CD14-positive monocyte (primary cell): ENCODE results near the gene ATP6V0A1. TPM values are rescaled to one million over a fixed set of nuclear protein-coding genes. Genes with fewer than 3 reads are reported as not detected.

Source experiments
- DNase-seq, 3 donors: peaks; one replicate each; pipeline ENCODE4 v3.0.0-alpha.2; 2011 to 2022
- H2AFZ ChIP-seq: 2 replicates; pipeline ENCODE4 v1.6.0; 2012; ENCODE audit warnings: mild to moderate bottlenecking, low read depth, low read length, inconsistent platforms; ENCODE audit not compliant: insufficient read depth, poor library complexity, severe bottlenecking
- H3K27ac ChIP-seq, 2 donors: 1 replicate in 1 of 2; 2 replicates in 1 of 2; pipeline ENCODE4 v1.5.1; 2012 to 2013; ENCODE audit warnings: low read length in 2 of 2, control low read depth in 1 of 2, inconsistent platforms in 1 of 2, low read depth in 1 of 2, mild to moderate bottlenecking in 1 of 2
- H3K27me3 ChIP-seq, 2 donors: one replicate each; pipeline versions ENCODE4 v1.6.0 to v1.6.1; 2011 to 2013; ENCODE audit warnings: low read length in 2 of 2; ENCODE audit not compliant: control insufficient read depth in 2 of 2, insufficient read depth in 2 of 2
- H3K36me3 ChIP-seq, 2 donors: replicated peaks in 1 of 2; 1 replicate in 1 of 2; 2 replicates in 1 of 2; pipeline versions ENCODE4 v1.5.1 to v1.6.1; 2012 to 2013; ENCODE audit warnings: low read length in 2 of 2, control low read depth in 1 of 2, inconsistent platforms in 1 of 2, mild to moderate bottlenecking in 1 of 2; ENCODE audit not compliant: insufficient read depth in 2 of 2, control insufficient read depth in 1 of 2
- H3K4me1 ChIP-seq, 2 donors: 1 replicate in 1 of 2; 2 replicates in 1 of 2; pipeline versions ENCODE4 v1.5.1 to v1.6.1; 2012 to 2013; ENCODE audit warnings: low read length in 2 of 2, control low read depth in 1 of 2, inconsistent platforms in 1 of 2, mild to moderate bottlenecking in 1 of 2, moderate library complexity in 1 of 2; ENCODE audit not compliant: insufficient read depth in 2 of 2, control insufficient read depth in 1 of 2
- H3K4me2 ChIP-seq: replicated peaks from 2 replicates; pipeline ENCODE3; 2012; ENCODE audit warnings: low read length, moderate library complexity, mild to moderate bottlenecking; ENCODE audit not compliant: poor library complexity, severe bottlenecking; ENCODE audit errors: extremely low read depth
- H3K4me3 ChIP-seq, 3 experiments: fragments of 200-600 bp in 1 of 3; sonication (generic) in 1 of 3; replicated peaks in 1 of 3; 1 replicate in 2 of 3; 2 replicates in 1 of 3; pipeline ENCODE4 v1.5.1; 2011 to 2013; ENCODE audit warnings: low read length in 3 of 3, mild to moderate bottlenecking in 3 of 3, control low read depth in 2 of 3, low read depth in 2 of 3, inconsistent platforms in 1 of 3, moderate library complexity in 1 of 3
- H3K79me2 ChIP-seq: 2 replicates; pipeline ENCODE4 v1.6.0; 2012; ENCODE audit warnings: mild to moderate bottlenecking, control low read depth, inconsistent platforms, low read length, moderate library complexity; ENCODE audit not compliant: insufficient read depth
- H3K9ac ChIP-seq: 2 replicates; pipeline ENCODE4 v1.6.0; 2017; ENCODE audit warnings: low read length, mild to moderate bottlenecking; ENCODE audit not compliant: insufficient read depth, poor library complexity, severe bottlenecking
- H3K9me3 ChIP-seq, 2 donors: replicated peaks in 1 of 2; 1 replicate in 1 of 2; 2 replicates in 1 of 2; pipeline versions ENCODE4 v1.5.1 to v1.6.1; 2012 to 2013; ENCODE audit warnings: low read length in 2 of 2, control low read depth in 1 of 2; ENCODE audit not compliant: control insufficient read depth in 1 of 2, insufficient read depth in 1 of 2
- H4K20me1 ChIP-seq: 2 replicates; pipeline ENCODE4 v1.6.0; 2012; ENCODE audit warnings: mild to moderate bottlenecking, low read length, control low read depth, moderate library complexity; ENCODE audit not compliant: insufficient read depth
- H3K27ac Mint-ChIP-seq, 7 donors: one replicate each; pipeline ENCODE4 v1.8.0; 2020; ENCODE audit warnings: mild to moderate bottlenecking in 7 of 7, mixed read lengths in 7 of 7, moderate library complexity in 6 of 7, inconsistent platforms in 2 of 7
- H3K27me3 Mint-ChIP-seq, 3 donors: one replicate each; pipeline ENCODE4 v1.8.0; 2021 to 2022; ENCODE audit warnings: low read depth in 3 of 3, mild to moderate bottlenecking in 3 of 3, mixed read lengths in 3 of 3, moderate library complexity in 3 of 3, inconsistent platforms in 1 of 3
- H3K36me3 Mint-ChIP-seq, 2 donors: one replicate each; pipeline ENCODE4 v1.8.0; 2020; ENCODE audit warnings: mixed read lengths in 2 of 2, inconsistent platforms in 1 of 2, mild to moderate bottlenecking in 1 of 2
- H3K4me1 Mint-ChIP-seq: one replicate; pipeline ENCODE4 v1.8.0; 2020; ENCODE audit warnings: mild to moderate bottlenecking, mixed read lengths
- H3K4me3 Mint-ChIP-seq, 2 donors: one replicate each; pipeline ENCODE4 v1.8.0; 2020; ENCODE audit warnings: mild to moderate bottlenecking in 2 of 2, mixed read lengths in 2 of 2, moderate library complexity in 1 of 2
- H3K9me3 Mint-ChIP-seq, 7 donors: one replicate each; pipeline ENCODE4 v1.8.0; 2020 to 2022; ENCODE audit warnings: mixed read lengths in 7 of 7, mild to moderate bottlenecking in 6 of 7, moderate library complexity in 6 of 7, inconsistent platforms in 2 of 7
- WGBS: methylation state at CpG from one replicate; pipeline ENCODE4 v1.1.5; 2013; ENCODE audit warnings: missing lambda C conversion rate; ENCODE audit not compliant: insufficient coverage; 5-methylcytosine and 5-hydroxymethylcytosine counted together
- intact Hi-C, 2 donors: fragments of 100-400 bp; cut with micrococcal nuclease; formaldehyde crosslinking; loops; one replicate each; pipeline versions ENCODE4 v1.15.0 to v1.15.1; 2023
- polyA plus RNA-seq, 3 donors: library from polyadenylated mRNA; depleted of rRNA in 1 of 3; unstranded in 2 of 3; stranded (reverse) in 1 of 3; fragments of 300-500 nt in 2 of 3; fragments of >200 nt in 1 of 3; fragmentation: Illumina TruSeq in 2 of 3; gene quantifications; 1 replicate in 2 of 3; 2 replicates in 1 of 3; pipeline ENCODE4 v1.2.3, GENCODE V29; 2012 to 2021
- TF ChIP-seq, protein P1 (sequence below): fragments of 200-600 bp; IDR thresholded peaks from one replicate; pipeline ENCODE4 v1.8.0; 2022; ENCODE audit warnings: antibody characterized with exemption, mild to moderate bottlenecking

ATP6V0A1 gene
- polyA plus RNA-seq, 3 donors = 36.1 to 126 (median 55.1) TPM

DNA sequence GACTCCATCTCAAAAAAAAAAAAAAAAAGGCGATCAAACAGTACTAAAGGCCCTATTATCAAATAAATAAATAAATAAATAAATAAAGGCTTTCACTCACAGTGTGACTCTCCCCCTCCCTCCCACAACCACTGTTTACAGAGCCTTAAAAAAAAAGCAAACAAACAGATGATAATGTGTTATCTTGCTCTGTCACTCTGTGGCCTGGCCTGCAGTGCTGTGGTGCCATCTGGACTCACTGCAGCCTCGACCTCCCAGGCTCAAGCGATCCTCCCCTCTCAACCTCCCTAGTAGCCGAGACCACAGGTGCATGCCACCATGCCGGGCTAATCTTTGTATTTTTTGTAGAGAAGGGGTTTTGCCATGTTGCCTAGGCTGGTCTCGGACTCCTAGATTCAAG lies 69.3 kb downstream of the ATP6V0A1 start:
- Histone ChIP-seq H3K36me3 (peaks cover 2 to 5% of the 10 kb centered on the region in 2 donors), H3K79me2 (no peaks in the 10 kb centered on the region), H3K4me1 (peaks cover 24 to 32% of the 10 kb centered on the region in 2 donors), H4K20me1 (no peaks in the 10 kb centered on the region), H3K9me3 (no peaks in the 10 kb centered on the region), H3K9ac (no peak overlapping the region), H3K27me3 (no peaks in the 10 kb centered on the region), H2AFZ (no peak overlapping the region), H3K4me2 (no peak overlapping the region), H3K4me3 (no peak overlapping the region), H3K27ac (no peak overlapping the region)
- H3K27me3 Mint-ChIP-seq = peaks cover 0 to 15% (median 2%) of the 10 kb centered on the region in 3 donors
- DNase-seq = no peak
- H3K27ac Mint-ChIP-seq = no peak overlapping the region
- H3K9me3 Mint-ChIP-seq = peaks cover 0 to 2% (median 0%) of the 10 kb centered on the region in 7 donors
- peaks cover 6 to 10% of the 10 kb centered on the region in 2 donors for H3K36me3 Mint-ChIP-seq
- peaks cover 31% of the 10 kb centered on the region for H3K4me1 Mint-ChIP-seq
- TF ChIP-seq, protein P1, sequence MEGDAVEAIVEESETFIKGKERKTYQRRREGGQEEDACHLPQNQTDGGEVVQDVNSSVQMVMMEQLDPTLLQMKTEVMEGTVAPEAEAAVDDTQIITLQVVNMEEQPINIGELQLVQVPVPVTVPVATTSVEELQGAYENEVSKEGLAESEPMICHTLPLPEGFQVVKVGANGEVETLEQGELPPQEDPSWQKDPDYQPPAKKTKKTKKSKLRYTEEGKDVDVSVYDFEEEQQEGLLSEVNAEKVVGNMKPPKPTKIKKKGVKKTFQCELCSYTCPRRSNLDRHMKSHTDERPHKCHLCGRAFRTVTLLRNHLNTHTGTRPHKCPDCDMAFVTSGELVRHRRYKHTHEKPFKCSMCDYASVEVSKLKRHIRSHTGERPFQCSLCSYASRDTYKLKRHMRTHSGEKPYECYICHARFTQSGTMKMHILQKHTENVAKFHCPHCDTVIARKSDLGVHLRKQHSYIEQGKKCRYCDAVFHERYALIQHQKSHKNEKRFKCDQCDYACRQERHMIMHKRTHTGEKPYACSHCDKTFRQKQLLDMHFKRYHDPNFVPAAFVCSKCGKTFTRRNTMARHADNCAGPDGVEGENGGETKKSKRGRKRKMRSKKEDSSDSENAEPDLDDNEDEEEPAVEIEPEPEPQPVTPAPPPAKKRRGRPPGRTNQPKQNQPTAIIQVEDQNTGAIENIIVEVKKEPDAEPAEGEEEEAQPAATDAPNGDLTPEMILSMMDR = no peak
- H3K4me3 Mint-ChIP-seq = no peak overlapping the region
- intact Hi-C loops = no loop called here
- WGBS = no CpG with 5 or more reads among the region's 6 CpGs

DNA sequence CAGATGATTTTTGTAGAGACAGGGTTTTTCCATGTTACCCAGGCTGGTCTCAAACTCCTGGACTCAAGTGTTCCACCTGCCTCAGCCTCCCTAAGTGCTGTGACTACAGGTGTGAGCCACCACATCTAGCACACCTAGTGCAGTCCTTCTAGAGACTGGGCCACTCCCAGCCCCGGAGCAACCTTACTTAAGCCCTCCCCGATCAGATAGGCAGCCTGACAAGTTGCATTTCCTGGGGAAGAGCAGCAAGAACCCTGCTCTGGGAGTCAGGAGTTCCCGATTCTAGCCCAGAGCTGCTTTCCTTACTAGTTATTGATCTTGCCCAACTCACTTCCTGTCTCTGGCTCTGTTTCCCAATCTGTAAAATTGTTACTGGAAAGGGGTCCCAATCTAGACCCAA lies 70.4 kb downstream of the ATP6V0A1 start:
- Histone ChIP-seq H4K20me1 (no peaks in the 10 kb centered on the region), H2AFZ (no peak overlapping the region), H3K9me3 (no peaks in the 10 kb centered on the region), H3K9ac (no peak overlapping the region), H3K27ac (no peak overlapping the region), H3K4me3 (no peak overlapping the region), H3K4me2 (no peak overlapping the region), H3K36me3 (no peaks in the 10 kb centered on the region), H3K79me2 (no peaks in the 10 kb centered on the region), H3K4me1 (peaks cover 24 to 34% of the 10 kb centered on the region in 2 donors), H3K27me3 (no peaks in the 10 kb centered on the region)
- H3K27me3 Mint-ChIP-seq = peaks cover 0 to 15% (median 2%) of the 10 kb centered on the region in 3 donors
- H3K36me3 Mint-ChIP-seq = no peaks in the 10 kb centered on the region
- peaks cover 0 to 2% (median 0%) of the 10 kb centered on the region in 7 donors for H3K9me3 Mint-ChIP-seq
- no peak overlapping the region for H3K4me3 Mint-ChIP-seq
- H3K27ac Mint-ChIP-seq = no peak overlapping the region
- TF ChIP-seq, protein P1 = no peak
- DNase-seq = no peak
- peaks cover 32% of the 10 kb centered on the region for H3K4me1 Mint-ChIP-seq
- intact Hi-C loops = no loop called here
- WGBS = 0% methylated on average over 2 of the region's 3 CpGs
